HCT116 (cell line): Measurements from ENCODE around the gene NAALAD2. TPM values are rescaled to one million over a fixed set of nuclear protein-coding genes. Genes with fewer than 3 reads are reported as not detected.

Experiments
- ATAC-seq: fragments of 200-7000 bp; cut with Tn5 transposase; 2 replicates; pipeline ENCODE4 v1.9.1; 2020; ENCODE audit warnings: mild to moderate bottlenecking, moderate library complexity
- BruUV-seq: library from RNA; stranded (reverse); fragments of 400-500 nt; replicated peaks from 2 replicates; lab custom pipeline; 2021; lab: Mats Ljungman, UMichigan
- CTCF ChIA-PET: fragments of 300-600 bp; sonication (Branson Sonifier 250); formaldehyde crosslinking; loops from one replicate; lab custom pipeline; 2021; ENCODE audit warnings: antibody characterized with exemption; lab: Charles Lee
- POLR2A ChIA-PET: fragments of 300-600, 350-600 bp; sonication (Branson Sonifier 250); formaldehyde crosslinking; loops from one replicate; lab custom pipeline; 2021; ENCODE audit warnings: antibody characterized with exemption; lab: Charles Lee
- RAD21 ChIA-PET, 2 experiments: fragments of 300-600 bp; sonication (Branson Sonifier 250); formaldehyde crosslinking; loops; one replicate each; lab custom pipeline; 2023; ENCODE audit warnings: low total read pairs in 2 of 2; ENCODE audit not compliant: uncharacterized antibody in 2 of 2, unreplicated experiment in 2 of 2, low non-redundant PET in 1 of 2; lab: Charles Lee
- DNase-seq: peaks from one replicate; pipeline ENCODE4 v3.0.0-alpha.2; 2010; ENCODE audit warnings: low read depth, low spot score
- H2AFZ ChIP-seq: fragments of 200-600 bp; shearing (Covaris generic), sonication (generic); 2 replicates; pipeline ENCODE4 v1.6.1; 2017; ENCODE audit warnings: low read depth, mixed run types, mixed read lengths, antibody characterized with exemption, low read length; ENCODE audit not compliant: poor library complexity, severe bottlenecking
- H3K27ac ChIP-seq: 2 replicates; pipeline ENCODE4 v1.5.1; 2012; ENCODE audit warnings: low read depth, low read length
- H3K27me3 ChIP-seq: fragments of 200-600 bp; sonication (generic); 2 replicates; pipeline ENCODE4 v1.6.1; 2016; ENCODE audit warnings: mixed run types, low read length, mixed read lengths; ENCODE audit not compliant: insufficient read depth
- H3K36me3 ChIP-seq, 2 experiments: fragments of 200-500 bp in 1 of 2; fragments of 200-600 bp in 1 of 2; sonication (Bioruptor generic) in 1 of 2; sonication (generic) in 1 of 2; 2 replicates each; pipeline versions ENCODE4 v1.5.1 to v1.6.1; 2014 to 2016; ENCODE audit warnings: low read length in 2 of 2, inconsistent platforms in 1 of 2, mixed read lengths in 1 of 2, mixed run types in 1 of 2; ENCODE audit not compliant: insufficient read depth in 2 of 2, control insufficient read depth in 1 of 2
- H3K4me1 ChIP-seq, 2 experiments: fragments of 200-600 bp in 1 of 2; sonication (generic) in 1 of 2; 2 replicates each; pipeline versions ENCODE4 v1.5.1 to v1.6.1; 2012 to 2017; ENCODE audit warnings: low read length in 2 of 2, inconsistent platforms in 1 of 2, mild to moderate bottlenecking in 1 of 2, mixed read lengths in 1 of 2, mixed run types in 1 of 2, moderate library complexity in 1 of 2; ENCODE audit not compliant: insufficient read depth in 2 of 2, control insufficient read depth in 1 of 2
- H3K4me2 ChIP-seq: fragments of 200-600 bp; sonication (generic); 2 replicates; pipeline ENCODE4 v1.6.1; 2017; ENCODE audit warnings: mixed run types, low read length, mixed read lengths
- H3K4me3 ChIP-seq, 2 experiments: fragments of 200-600 bp in 1 of 2; sonication (generic) in 1 of 2; replicated peaks in 1 of 2; 2 replicates each; pipeline ENCODE4 v1.5.1; 2011 to 2016; ENCODE audit warnings: low read length in 2 of 2, control low read depth in 1 of 2, low read depth in 1 of 2, mild to moderate bottlenecking in 1 of 2, mixed read lengths in 1 of 2, mixed run types in 1 of 2
- H3K79me2 ChIP-seq: fragments of 200-600 bp; sonication (generic); 2 replicates; pipeline ENCODE4 v1.6.1; 2017; ENCODE audit warnings: mild to moderate bottlenecking, mixed run types, low read length, moderate library complexity, mixed read lengths; ENCODE audit not compliant: insufficient read depth
- H3K9ac ChIP-seq: fragments of 200-600 bp; sonication (generic); 2 replicates; pipeline ENCODE4 v1.6.1; 2016; ENCODE audit warnings: low read length, mixed read lengths
- H3K9me2 ChIP-seq: fragments of 200-600 bp; sonication (generic), shearing (Covaris generic); 2 replicates; pipeline ENCODE4 v1.6.1; 2017; ENCODE audit warnings: mixed run types, mild to moderate bottlenecking, moderate library complexity; ENCODE audit not compliant: insufficient read depth
- H3K9me3 ChIP-seq, 2 experiments: fragments of 200-500 bp in 1 of 2; fragments of 200-600 bp in 1 of 2; sonication (Bioruptor generic) in 1 of 2; sonication (generic) in 1 of 2; 2 replicates each; pipeline ENCODE4 v1.6.1; 2014 to 2017; ENCODE audit warnings: low read length in 2 of 2, mixed read lengths in 2 of 2, inconsistent platforms in 1 of 2, low read depth in 1 of 2, mild to moderate bottlenecking in 1 of 2, mixed run types in 1 of 2, moderate library complexity in 1 of 2; ENCODE audit not compliant: control insufficient read depth in 1 of 2, insufficient read depth in 1 of 2
- H4K20me1 ChIP-seq: fragments of 200-600 bp; sonication (generic), shearing (Covaris generic); 2 replicates; pipeline ENCODE4 v1.6.1; 2017; ENCODE audit warnings: mixed run types, mild to moderate bottlenecking, moderate library complexity; ENCODE audit not compliant: insufficient read depth
- CBX3 ChIP-seq: IDR thresholded peaks from 2 replicates; pipeline ENCODE4 v1.6.1; 2012; ENCODE audit warnings: low read depth
- CEBPB ChIP-seq: IDR thresholded peaks from 2 replicates; pipeline ENCODE4 v1.6.1; 2012; ENCODE audit warnings: low read depth
- CTCF ChIP-seq, 3 experiments: fragments of 200-600 bp in 1 of 3; sonication (generic) in 1 of 3; IDR thresholded peaks in 2 of 3; conservative IDR thresholded peaks in 1 of 3; 2 replicates each; pipeline ENCODE4 v1.5.1; 2012 to 2017; ENCODE audit warnings: low read depth in 2 of 3, low read length in 2 of 3, antibody characterized with exemption in 1 of 3, borderline replicate concordance in 1 of 3, control low read depth in 1 of 3, mild to moderate bottlenecking in 1 of 3, mixed read lengths in 1 of 3, mixed run types in 1 of 3, moderate library complexity in 1 of 3; ENCODE audit not compliant: insufficient read depth in 1 of 3
- EGR1 ChIP-seq: IDR thresholded peaks from 2 replicates; pipeline ENCODE4 v1.6.1; 2012; ENCODE audit warnings: low read depth
- ELF1 ChIP-seq: IDR thresholded peaks from 2 replicates; pipeline ENCODE4 v1.6.1; 2012; ENCODE audit warnings: low read depth, borderline replicate concordance
- EZH2phosphoT487 ChIP-seq: fragments of 200-600 bp; IDR thresholded peaks from 2 replicates; pipeline ENCODE4 v1.6.1; 2018; ENCODE audit warnings: antibody characterized with exemption, borderline replicate concordance
- FOSL1 ChIP-seq: IDR thresholded peaks from 2 replicates; pipeline ENCODE4 v1.6.1; 2012; ENCODE audit warnings: low read depth
- JUND ChIP-seq: IDR thresholded peaks from 2 replicates; pipeline ENCODE4 v1.6.1; 2012
- REST ChIP-seq: IDR thresholded peaks from 2 replicates; pipeline ENCODE4 v1.6.1; 2012; ENCODE audit warnings: low read depth
- SIN3A ChIP-seq: IDR thresholded peaks from 2 replicates; pipeline ENCODE4 v1.6.1; 2012; ENCODE audit warnings: low read depth
- SP1 ChIP-seq: IDR thresholded peaks from 2 replicates; pipeline ENCODE4 v1.6.1; 2012; ENCODE audit warnings: low read depth
- TCF7L2 ChIP-seq: IDR thresholded peaks from 2 replicates; pipeline ENCODE4 v1.7.0; 2011; ENCODE audit warnings: borderline replicate concordance, inconsistent platforms; ENCODE audit not compliant: insufficient read depth, insufficient read length; ENCODE audit errors: extremely low read depth
- YY1 ChIP-seq: IDR thresholded peaks from 2 replicates; pipeline ENCODE4 v1.6.1; 2011; ENCODE audit warnings: low read length, low read depth, moderate library complexity, mild to moderate bottlenecking; ENCODE audit not compliant: insufficient replicate concordance; ENCODE audit errors: extremely low read depth
- ZBTB33 ChIP-seq: IDR thresholded peaks from 2 replicates; pipeline ENCODE4 v1.6.1; 2011; ENCODE audit warnings: mild to moderate bottlenecking, low read length, moderate library complexity; ENCODE audit not compliant: insufficient replicate concordance; ENCODE audit errors: extremely low read depth
- intact Hi-C: fragments of 100-400 bp; cut with micrococcal nuclease; formaldehyde crosslinking; loops from 2 replicates; pipeline ENCODE4 v1.10.0; 2022
- total RNA-seq: library from RNA; stranded (reverse); gene quantifications from one replicate; pipeline ENCODE4 v1.2.1, GENCODE V29; 2021; ENCODE audit not compliant: unreplicated experiment

NAALAD2 gene
- total RNA-seq, 1 experiment from 2014 or later = not detected

- H3K4me3 ChIP-seq = no peak overlapping the region
- ChIA-PET CTCF (no interaction called here), POLR2A (no interaction called here), RAD21 (no interaction called here)
- H3K27me3 ChIP-seq = no peaks in the 10 kb centered on the region
- no peaks in the 10 kb centered on the region for H3K9me3 ChIP-seq
- intact Hi-C loops = no loop called here
- BruUV-seq = no TSS peak
- no peak overlapping the region for H3K4me2 ChIP-seq
- no peaks in the 10 kb centered on the region for H3K4me1 ChIP-seq
- no peak overlapping the region for H3K9ac ChIP-seq
- no peaks in the 10 kb centered on the region for H4K20me1 ChIP-seq
- no peaks in the 10 kb centered on the region for H3K79me2 ChIP-seq
- ATAC-seq (no peak), DNase-seq (no peak)
- H3K36me3 ChIP-seq = no peaks in the 10 kb centered on the region
- no peak overlapping the region for H3K27ac ChIP-seq
- no peak overlapping the region for H2AFZ ChIP-seq
- no peaks in the 10 kb centered on the region for H3K9me2 ChIP-seq
- TF ChIP-seq FOSL1 (no peak), CTCF (IDR thresholded peaks at IDR 0.05 in 2 of 3, conservative IDR thresholded peaks at IDR 0.05 in 1 of 3; ENCODE audit: borderline replicate concordance in 1 of 3, insufficient read depth in 1 of 3, low read depth in 2 of 3, low read length in 2 of 3) (no peak), CBX3 (no peak), ELF1 (no peak), REST (no peak), SP1 (no peak), EGR1 (no peak), CEBPB (no peak), JUND (no peak), ZBTB33 (no peak), TCF7L2 (no peak), EZH2phosphoT487 (no peak), SIN3A (no peak), YY1 (no peak)
Observed at GRCh38 chr11:90100431-90100830, 34.0 kb upstream of the NAALAD2 start.
